Stimulated activated CD4-positive, alpha-beta T cell treated with anti-CD3 and anti-CD28 coated beads, TNF-alpha, amount 100 ng/mL, for 1 hour (primary cell): Measurements from ENCODE around the gene PVR.
"Not testable (repeated sequence)": the region's sequence is repeated elsewhere in the genome, so short reads cannot be mapped to it uniquely, and the experiment has no call there.

Source experiments
- DNase-seq, 3 donors: peaks; one replicate each; pipeline ENCODE4 v3.0.0-alpha.2; 2020; ENCODE audit warnings: low read depth in 3 of 3, low spot score in 1 of 3

The PVR gene

GRCh38 chr19:44694184-44694579 lies 50.5 kb downstream of the PVR start:
- no peak for DNase-seq

- no peak for DNase-seq
These were observed 53.4 kb downstream of the PVR start for GRCh38 chr19:44696939-44697669.

DNA sequence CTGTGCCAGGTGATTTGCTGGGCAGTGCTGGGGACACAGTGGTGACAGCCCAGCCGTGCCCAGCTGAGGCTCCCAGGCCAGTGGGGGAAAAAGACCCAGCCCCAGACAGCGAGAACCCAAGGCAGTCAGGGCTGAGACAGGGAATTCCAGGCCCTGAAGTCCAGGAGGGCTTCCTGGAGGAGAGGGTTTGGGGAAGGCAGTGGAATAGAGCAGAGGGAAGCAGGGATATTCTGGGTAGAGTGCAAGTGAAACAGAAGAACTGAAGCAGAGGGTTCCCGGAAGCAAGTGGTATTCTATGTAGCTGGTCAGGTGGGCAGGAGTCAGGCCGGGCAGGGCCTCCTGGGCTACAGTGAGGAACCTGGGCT lies 53.9 kb downstream of the PVR start:
- no peak for DNase-seq

DNA sequence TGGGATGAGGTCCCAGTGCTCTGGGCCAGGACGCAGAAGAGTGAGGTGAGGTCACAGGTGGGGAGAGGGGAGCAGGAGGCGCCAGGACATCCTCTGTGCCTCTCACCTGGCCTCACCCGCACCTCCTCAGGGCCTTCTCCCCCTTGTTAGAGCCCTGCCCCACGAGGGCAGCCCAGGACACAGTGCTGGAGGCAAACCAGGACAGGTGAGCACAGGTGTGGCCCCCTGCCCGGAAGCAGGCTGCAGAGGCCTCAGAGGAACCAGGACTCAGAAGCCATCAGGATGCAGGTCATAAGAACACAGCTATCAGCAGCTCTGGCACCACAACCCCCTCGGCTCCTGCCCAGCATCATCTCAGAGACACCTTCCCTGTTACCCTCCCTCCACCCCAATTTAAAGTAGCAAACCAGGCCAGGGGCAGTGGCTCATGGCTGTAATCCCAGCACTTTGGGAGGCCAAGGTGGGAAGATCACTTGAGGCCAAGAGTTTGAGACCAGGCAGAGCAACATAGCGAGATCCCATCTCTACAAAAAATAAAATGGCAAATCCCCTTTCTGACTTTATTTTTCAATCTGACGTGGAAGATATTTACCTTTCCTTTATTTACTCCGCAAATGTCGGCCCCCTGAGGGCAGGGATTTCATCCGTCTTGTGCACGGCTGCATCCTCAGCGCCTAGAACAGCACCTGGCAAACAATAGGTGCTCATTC lies 54.9 kb downstream of the PVR start, which contains the start of gene CEACAM16:
TSS of gene CEACAM16 (plus strand) at position 660 of the 710 bp plus-strand sequence. CDS start 2,306 bp downstream, outside the sequence.
- DNase-seq: no peak

DNA sequence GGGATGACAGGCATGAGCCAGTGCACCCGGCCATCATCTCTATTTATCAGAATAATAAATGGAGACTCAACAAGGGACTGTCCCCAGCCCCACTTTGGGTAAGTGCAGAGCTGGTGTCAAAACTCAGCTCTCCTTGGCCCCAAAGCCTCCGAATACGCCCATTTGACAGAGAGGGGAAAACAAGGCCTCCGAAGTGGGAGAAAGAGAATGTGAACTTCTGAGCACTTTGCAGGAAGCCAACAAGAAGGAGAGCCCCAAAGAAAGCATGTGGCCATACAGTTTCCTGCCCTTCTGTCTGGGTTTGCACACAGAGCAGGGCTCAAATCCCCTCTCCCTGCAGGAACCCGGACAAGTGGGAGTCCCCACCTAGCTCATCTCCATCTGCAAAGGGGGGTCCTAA lies 56.8 kb downstream of the PVR start:
- DNase-seq: no peak

DNA sequence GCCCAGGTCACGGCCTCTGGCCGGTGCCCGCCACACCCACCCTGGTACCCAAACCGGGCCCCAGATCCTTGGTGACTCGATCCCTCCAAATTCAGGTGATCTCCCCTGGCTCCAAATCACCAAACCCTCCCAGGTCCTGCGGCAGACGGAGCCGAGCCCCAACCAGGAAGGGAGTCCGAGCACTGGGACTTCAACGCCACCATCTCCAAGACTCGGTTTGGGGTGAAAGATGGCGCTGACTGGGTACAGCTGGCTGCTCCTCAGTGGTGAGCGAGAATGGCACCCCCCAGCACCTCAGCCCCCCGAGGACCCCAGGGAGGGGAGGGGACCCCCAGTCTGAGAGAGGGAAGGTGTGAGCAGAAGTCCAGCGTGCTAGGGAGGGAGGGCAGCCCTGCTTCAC lies 57.5 kb downstream of the PVR start:
- no peak for DNase-seq

- no peak for DNase-seq
These were observed 59.0 kb downstream of the PVR start for GRCh38 chr19:44702551-44703176.

GRCh38 chr19:44703336-44704078 lies 59.8 kb downstream of the PVR start:
- no peak for DNase-seq

DNA sequence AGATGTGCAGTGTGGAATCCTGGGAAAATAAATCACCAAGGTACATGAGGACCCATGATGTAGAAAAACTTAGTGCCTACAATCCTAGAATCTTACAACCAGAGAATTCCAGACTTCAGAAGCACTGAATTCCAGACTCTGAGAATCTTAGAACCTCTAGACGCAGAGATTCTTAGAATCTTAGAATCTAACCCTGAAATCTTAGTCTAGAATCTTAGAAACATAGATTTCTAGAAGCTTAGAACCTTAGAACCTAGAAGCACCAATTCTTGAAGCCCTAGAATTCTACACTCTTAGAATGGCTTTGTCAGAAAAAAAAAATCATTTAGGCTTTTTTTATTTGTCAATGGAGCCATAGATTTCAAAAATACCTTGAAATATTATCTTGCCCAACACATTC lies 61.3 kb downstream of the PVR start:
- no peak for DNase-seq

DNA sequence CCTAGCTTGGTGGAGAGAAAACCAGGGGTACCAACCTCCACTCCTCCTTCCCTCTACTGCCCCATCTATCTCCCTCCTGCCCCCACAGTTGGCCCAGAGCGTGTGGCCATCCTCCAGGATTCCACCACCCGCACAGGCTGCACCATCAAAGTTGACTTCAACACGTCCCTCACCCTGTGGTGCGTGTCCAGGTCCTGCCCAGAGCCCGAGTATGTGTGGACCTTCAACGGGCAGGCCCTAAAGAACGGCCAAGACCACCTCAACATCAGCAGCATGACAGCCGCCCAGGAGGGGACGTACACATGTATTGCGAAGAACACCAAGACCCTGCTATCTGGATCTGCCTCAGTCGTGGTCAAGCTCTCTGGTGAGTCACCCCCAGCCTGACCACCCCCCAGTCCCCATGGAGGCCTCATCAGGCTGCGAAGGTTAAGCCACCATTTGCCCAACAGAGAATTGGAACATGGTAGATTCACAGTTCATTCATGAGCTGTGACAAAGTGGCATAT lies 61.8 kb downstream of the PVR start:
- DNase-seq: no peak

DNA sequence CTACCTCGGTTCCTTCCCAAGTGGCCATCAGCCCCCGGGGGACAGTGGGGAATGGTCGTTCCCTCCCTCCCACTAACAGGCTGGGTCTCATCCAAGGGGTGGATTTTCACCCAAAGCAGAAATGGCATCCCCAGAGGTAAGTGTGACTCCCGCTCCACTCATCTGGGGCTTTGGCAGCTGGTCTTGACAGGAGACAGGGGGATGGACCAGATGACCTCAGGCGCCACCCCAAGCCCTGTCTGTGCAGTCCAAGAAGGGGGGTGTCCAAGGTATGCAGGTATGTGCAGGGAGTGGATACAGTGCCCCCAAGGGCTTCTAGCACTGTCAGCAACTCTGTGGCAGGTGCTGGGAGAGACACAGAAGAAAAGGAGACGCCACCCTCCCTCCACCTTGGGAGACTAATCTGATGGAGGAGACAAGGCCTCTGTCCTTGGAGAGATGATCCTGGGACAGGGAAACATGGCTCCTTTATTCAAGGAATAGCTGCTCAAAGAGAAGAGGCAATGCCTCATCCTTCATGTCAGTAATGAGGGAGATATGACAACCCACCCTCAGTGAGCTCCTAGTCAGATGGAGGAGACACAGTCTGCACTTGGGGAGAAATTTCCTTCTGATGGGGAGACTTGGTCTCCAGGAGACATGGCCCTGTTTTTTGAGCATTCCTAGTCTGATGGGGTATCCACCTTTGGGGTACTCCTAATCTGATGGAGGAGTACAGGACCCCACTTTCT lies 63.0 kb downstream of the PVR start:
- DNase-seq: no peak

GRCh38 chr19:44707794-44708193 lies 64.1 kb downstream of the PVR start:
- DNase-seq: no peak

GRCh38 chr19:44708940-44709339 lies 65.2 kb downstream of the PVR start:
- DNase-seq: no peak

- DNase-seq: not testable (repeated sequence)
These were observed 65.9 kb downstream of the PVR start for GRCh38 chr19:44709434-44710266.

GRCh38 chr19:44710483-44710882 lies 66.8 kb downstream of the PVR start:
- no peak for DNase-seq

- no peak for DNase-seq
These were observed 69.3 kb downstream of the PVR start for GRCh38 chr19:44712864-44713515.
